ENCODE data around the gene CAPN5.
A peak's percentile ranks its signal among the peaks of the same experiment; 100 is the strongest.

CAPN5 gene

GRCh38 chr11:77100166-77101042 lies 33.6 kb downstream of the CAPN5 start:
- TF ChIP-seq RARB (CRISPR knock-in tag; IDR thresholded peaks at IDR 0.05) (no peak), ZFP3 (CRISPR knock-in tag; IDR thresholded peaks at IDR 0.05) (no peak), CSDC2 (CRISPR knock-in tag; IDR thresholded peaks at IDR 0.05) (no peak), GLIS3 (CRISPR knock-in tag; IDR thresholded peaks at IDR 0.05) (no peak), TCF4 (CRISPR knock-in tag; IDR thresholded peaks at IDR 0.05; ENCODE audit: borderline replicate concordance) (no peak), BACH2 (CRISPR knock-in tag; IDR thresholded peaks at IDR 0.05; ENCODE audit: borderline replicate concordance) (no peak), CREB5 (CRISPR knock-in tag; IDR thresholded peaks at IDR 0.05; ENCODE audit: low read depth) (no peak), OSR1 (CRISPR knock-in tag; IDR thresholded peaks at IDR 0.05) (no peak), ZNF8 (CRISPR knock-in tag; IDR thresholded peaks at IDR 0.05) (no peak), ZFP30 (CRISPR knock-in tag; IDR thresholded peaks at IDR 0.05) (no peak), ZC3H10 (CRISPR knock-in tag; IDR thresholded peaks at IDR 0.05) (no peak)
- TF ChIP-seq, protein P1, sequence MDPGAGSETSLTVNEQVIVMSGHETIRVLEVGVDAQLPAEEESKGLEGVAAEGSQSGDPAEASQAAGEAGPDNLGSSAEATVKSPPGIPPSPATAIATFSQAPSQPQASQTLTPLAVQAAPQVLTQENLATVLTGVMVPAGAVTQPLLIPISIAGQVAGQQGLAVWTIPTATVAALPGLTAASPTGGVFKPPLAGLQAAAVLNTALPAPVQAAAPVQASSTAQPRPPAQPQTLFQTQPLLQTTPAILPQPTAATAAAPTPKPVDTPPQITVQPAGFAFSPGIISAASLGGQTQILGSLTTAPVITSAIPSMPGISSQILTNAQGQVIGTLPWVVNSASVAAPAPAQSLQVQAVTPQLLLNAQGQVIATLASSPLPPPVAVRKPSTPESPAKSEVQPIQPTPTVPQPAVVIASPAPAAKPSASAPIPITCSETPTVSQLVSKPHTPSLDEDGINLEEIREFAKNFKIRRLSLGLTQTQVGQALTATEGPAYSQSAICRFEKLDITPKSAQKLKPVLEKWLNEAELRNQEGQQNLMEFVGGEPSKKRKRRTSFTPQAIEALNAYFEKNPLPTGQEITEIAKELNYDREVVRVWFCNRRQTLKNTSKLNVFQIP (CRISPR knock-in tag; IDR thresholded peaks at IDR 0.05; ENCODE audit: borderline replicate concordance, low read depth): no peak
- TF ChIP-seq, protein P2, sequence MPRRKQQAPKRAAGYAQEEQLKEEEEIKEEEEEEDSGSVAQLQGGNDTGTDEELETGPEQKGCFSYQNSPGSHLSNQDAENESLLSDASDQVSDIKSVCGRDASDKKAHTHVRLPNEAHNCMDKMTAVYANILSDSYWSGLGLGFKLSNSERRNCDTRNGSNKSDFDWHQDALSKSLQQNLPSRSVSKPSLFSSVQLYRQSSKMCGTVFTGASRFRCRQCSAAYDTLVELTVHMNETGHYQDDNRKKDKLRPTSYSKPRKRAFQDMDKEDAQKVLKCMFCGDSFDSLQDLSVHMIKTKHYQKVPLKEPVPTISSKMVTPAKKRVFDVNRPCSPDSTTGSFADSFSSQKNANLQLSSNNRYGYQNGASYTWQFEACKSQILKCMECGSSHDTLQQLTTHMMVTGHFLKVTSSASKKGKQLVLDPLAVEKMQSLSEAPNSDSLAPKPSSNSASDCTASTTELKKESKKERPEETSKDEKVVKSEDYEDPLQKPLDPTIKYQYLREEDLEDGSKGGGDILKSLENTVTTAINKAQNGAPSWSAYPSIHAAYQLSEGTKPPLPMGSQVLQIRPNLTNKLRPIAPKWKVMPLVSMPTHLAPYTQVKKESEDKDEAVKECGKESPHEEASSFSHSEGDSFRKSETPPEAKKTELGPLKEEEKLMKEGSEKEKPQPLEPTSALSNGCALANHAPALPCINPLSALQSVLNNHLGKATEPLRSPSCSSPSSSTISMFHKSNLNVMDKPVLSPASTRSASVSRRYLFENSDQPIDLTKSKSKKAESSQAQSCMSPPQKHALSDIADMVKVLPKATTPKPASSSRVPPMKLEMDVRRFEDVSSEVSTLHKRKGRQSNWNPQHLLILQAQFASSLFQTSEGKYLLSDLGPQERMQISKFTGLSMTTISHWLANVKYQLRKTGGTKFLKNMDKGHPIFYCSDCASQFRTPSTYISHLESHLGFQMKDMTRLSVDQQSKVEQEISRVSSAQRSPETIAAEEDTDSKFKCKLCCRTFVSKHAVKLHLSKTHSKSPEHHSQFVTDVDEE (CRISPR knock-in tag; IDR thresholded peaks at IDR 0.05): no peak
- TF ChIP-seq, protein P3, sequence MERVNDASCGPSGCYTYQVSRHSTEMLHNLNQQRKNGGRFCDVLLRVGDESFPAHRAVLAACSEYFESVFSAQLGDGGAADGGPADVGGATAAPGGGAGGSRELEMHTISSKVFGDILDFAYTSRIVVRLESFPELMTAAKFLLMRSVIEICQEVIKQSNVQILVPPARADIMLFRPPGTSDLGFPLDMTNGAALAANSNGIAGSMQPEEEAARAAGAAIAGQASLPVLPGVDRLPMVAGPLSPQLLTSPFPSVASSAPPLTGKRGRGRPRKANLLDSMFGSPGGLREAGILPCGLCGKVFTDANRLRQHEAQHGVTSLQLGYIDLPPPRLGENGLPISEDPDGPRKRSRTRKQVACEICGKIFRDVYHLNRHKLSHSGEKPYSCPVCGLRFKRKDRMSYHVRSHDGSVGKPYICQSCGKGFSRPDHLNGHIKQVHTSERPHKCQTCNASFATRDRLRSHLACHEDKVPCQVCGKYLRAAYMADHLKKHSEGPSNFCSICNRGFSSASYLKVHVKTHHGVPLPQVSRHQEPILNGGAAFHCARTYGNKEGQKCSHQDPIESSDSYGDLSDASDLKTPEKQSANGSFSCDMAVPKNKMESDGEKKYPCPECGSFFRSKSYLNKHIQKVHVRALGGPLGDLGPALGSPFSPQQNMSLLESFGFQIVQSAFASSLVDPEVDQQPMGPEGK (CRISPR knock-in tag; IDR thresholded peaks at IDR 0.05; ENCODE audit: borderline replicate concordance): no peak
- ATAC-seq: no peak; the same call in 2 of the 3 replicates

- TF ChIP-seq ZNF70 (CRISPR knock-in tag; IDR thresholded peaks at IDR 0.05) (no peak), ZNF8 (CRISPR knock-in tag; IDR thresholded peaks at IDR 0.05) (no peak), ZFP30 (CRISPR knock-in tag; IDR thresholded peaks at IDR 0.05) (no peak), ZFP3 (CRISPR knock-in tag; IDR thresholded peaks at IDR 0.05) (no peak), ZC3H10 (CRISPR knock-in tag; IDR thresholded peaks at IDR 0.05) (no peak), TOX (CRISPR knock-in tag; IDR thresholded peaks at IDR 0.05; ENCODE audit: borderline replicate concordance) (no peak), PPARA (CRISPR knock-in tag; IDR thresholded peaks at IDR 0.05; ENCODE audit: borderline replicate concordance) (no peak), ZNF565 (CRISPR knock-in tag; conservative IDR thresholded peaks at IDR 0.05; ENCODE audit: low read depth) (no peak), OSR1 (CRISPR knock-in tag; IDR thresholded peaks at IDR 0.05) (no peak), RARB (CRISPR knock-in tag; IDR thresholded peaks at IDR 0.05) (no peak), TCF4 (CRISPR knock-in tag; IDR thresholded peaks at IDR 0.05; ENCODE audit: borderline replicate concordance) (no peak), CSDC2 (CRISPR knock-in tag; IDR thresholded peaks at IDR 0.05) (no peak), ARNTL (CRISPR knock-in tag; IDR thresholded peaks at IDR 0.05; ENCODE audit: borderline replicate concordance, low read depth) (no peak), GLIS3 (CRISPR knock-in tag; IDR thresholded peaks at IDR 0.05) (no peak), SNAI2 (CRISPR knock-in tag; IDR thresholded peaks at IDR 0.05) (no peak)
- TF ChIP-seq, protein P1 (CRISPR knock-in tag; IDR thresholded peaks at IDR 0.05; ENCODE audit: borderline replicate concordance, low read depth): no peak
- TF ChIP-seq, protein P2 (CRISPR knock-in tag; IDR thresholded peaks at IDR 0.05): no peak
- TF ChIP-seq, protein P3 (CRISPR knock-in tag; IDR thresholded peaks at IDR 0.05; ENCODE audit: borderline replicate concordance): no peak
- peak; percentile 64 for ATAC-seq
Measured at GRCh38 chr11:77101043-77101537, 34.3 kb downstream of the CAPN5 start.

All from SK-N-SH treated with all-trans-retinoic acid at 6 μM for 48 hours (cell line).